Bronchus fibroblast of lung (primary cell): ENCODE measurements around the gene DDHD1. TPM values are rescaled to one million over a fixed set of nuclear protein-coding genes. Genes with fewer than 3 reads are reported as not detected.

Experiments used
- total RNA-seq: library from RNA; depleted of rRNA; stranded (reverse); fragments of >200 nt; gene quantifications from 2 replicates; pipeline ENCODE4 v1.2.3, GENCODE V29; 2015

The DDHD1 gene
- 3.9 and 4.0 TPM in 2 replicates for total RNA-seq

DNA sequence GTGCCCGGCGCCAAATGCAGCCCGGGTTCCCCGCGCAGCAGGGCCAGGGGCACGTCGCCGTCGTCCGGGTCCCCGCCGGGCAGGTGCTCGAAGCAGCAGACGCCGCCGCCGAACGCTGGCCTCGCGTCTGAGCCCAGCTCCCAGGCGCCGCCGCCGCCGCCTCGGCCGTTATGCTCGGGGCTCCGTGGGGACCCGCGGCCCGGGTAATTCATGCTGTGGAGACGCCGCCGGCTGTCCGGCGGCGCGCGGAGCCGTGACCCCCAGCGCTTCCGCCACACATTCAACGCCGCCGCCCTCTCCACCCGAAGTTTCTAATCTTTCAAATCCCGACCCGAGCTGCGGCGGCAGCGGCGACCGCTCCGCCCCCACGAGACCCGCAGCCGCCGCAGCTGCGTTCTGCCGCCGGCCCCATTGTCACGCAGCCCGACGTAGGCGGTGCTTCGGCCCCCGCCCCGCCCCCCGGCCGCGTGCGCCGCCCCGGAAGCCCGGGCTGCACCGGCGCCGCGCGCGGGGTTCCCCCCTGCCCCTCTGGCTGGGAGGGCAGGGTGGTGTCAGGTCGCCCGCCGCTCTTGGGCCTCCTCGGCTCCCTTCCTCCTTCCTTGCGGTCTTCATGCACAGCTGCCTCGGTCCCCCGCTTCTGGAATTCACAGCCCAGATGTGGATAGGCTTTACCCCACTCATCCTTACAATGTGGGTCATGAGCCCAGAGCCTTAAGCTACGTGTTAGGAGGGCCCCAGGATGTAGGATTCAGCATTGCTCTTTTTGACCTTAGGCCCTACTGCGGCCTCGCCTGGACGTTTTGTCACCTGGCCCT, at the start of gene DDHD1:
Gene DDHD1, minus strand, starts transcription at position 437 of the 815 bp plus-strand sequence. Its CDS starts 225 bp downstream, at position 212.

Other genes starting within 250 kb of the DDHD1 start
- 71.2 and 74.8 TPM in 2 replicates for gene FERMT2, start 202.3 kb downstream of the DDHD1 start, total RNA-seq